ENCODE results near the gene PRCP.

DNA sequence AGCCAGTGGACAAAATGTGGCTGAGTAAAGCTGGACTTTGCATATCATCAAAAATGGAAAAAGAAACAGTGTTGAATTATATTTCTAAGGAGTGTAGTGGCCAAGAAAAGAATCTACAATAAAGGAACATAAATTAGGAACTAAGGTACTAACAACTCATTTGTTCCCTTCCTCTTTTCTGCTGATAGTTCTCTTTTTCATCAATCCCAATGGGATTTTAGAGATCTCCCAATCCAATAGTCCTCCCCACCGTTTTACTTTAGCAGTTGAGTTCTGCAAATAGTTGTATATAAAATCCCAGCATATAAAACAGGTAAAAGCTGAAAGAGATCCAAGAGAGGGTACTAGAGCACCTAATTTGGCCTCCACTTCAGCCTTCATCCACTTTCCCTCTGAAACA, 2.0 kb downstream of the PRCP start:
- TF ChIP-seq, protein P1, sequence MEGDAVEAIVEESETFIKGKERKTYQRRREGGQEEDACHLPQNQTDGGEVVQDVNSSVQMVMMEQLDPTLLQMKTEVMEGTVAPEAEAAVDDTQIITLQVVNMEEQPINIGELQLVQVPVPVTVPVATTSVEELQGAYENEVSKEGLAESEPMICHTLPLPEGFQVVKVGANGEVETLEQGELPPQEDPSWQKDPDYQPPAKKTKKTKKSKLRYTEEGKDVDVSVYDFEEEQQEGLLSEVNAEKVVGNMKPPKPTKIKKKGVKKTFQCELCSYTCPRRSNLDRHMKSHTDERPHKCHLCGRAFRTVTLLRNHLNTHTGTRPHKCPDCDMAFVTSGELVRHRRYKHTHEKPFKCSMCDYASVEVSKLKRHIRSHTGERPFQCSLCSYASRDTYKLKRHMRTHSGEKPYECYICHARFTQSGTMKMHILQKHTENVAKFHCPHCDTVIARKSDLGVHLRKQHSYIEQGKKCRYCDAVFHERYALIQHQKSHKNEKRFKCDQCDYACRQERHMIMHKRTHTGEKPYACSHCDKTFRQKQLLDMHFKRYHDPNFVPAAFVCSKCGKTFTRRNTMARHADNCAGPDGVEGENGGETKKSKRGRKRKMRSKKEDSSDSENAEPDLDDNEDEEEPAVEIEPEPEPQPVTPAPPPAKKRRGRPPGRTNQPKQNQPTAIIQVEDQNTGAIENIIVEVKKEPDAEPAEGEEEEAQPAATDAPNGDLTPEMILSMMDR (conservative IDR thresholded peaks at IDR 0.05), result no peak
- TF ChIP-seq ZFX (IDR thresholded peaks at IDR 0.05), result no peak
